T-helper 1 cell treated with Interleukin-12 subunit alpha and Interleukin-12 subunit beta and Interleukin-4 antibody, amounts not matched to agents 30 ng/mL and 1 ng/mL, for 36 hours (primary cell): ENCODE data around the gene GPR75. TPM values are rescaled to one million over a fixed set of nuclear protein-coding genes. Genes with fewer than 3 reads are reported as not detected.

Source experiments
- intact Hi-C: fragments of 100-400 bp; cut with micrococcal nuclease; formaldehyde crosslinking; loops from one replicate; pipeline ENCODE4 v1.15.1; 2024
- total RNA-seq: library from RNA; stranded (reverse); gene quantifications from 2 replicates; pipeline ENCODE4 v1.2.3, GENCODE V29; 2022

Gene GPR75
- total RNA-seq, 1 donor from 2014 or later = 4.4 TPM

GRCh38 chr2:53811601-53812000 is 48.2 kb downstream of the GPR75 start:
- intact Hi-C loops = no loop called here

Other genes with a start within 250 kb of the GPR75 start
- 11.3 and 13.0 TPM in 2 replicates for gene CHAC2, start 92.2 kb downstream of the GPR75 start, total RNA-seq
- 21.0 and 26.9 TPM in 2 replicates for gene ASB3, start 73.0 kb downstream of the GPR75 start, total RNA-seq
- gene ERLEC1, start 72.9 kb downstream of the GPR75 start, total RNA-seq = 30.8 and 31.2 TPM in 2 replicates
- gene PSME4, start 111.0 kb upstream of the GPR75 start, total RNA-seq = 56.6 and 65.2 TPM in 2 replicates